ENCODE results near the gene IGFBP3.

The IGFBP3 gene

GRCh38 chr7:45872116-45873034 lies 48.7 kb downstream of the IGFBP3 start:
- DNase-seq (ENCODE audit: low spot score), result no peak

GRCh38 chr7:45869426-45869825 lies 51.6 kb downstream of the IGFBP3 start:
- DNase-seq (ENCODE audit: low spot score), result no peak

- DNase-seq (ENCODE audit: low spot score), result no peak
These were observed 53.6 kb downstream of the IGFBP3 start for GRCh38 chr7:45867471-45867870.

GRCh38 chr7:45865594-45866410 lies 55.3 kb downstream of the IGFBP3 start:
- DNase-seq (ENCODE audit: low spot score), result no peak

- no peak for DNase-seq (ENCODE audit: low spot score)
These were observed 57.4 kb downstream of the IGFBP3 start for GRCh38 chr7:45863715-45864114.
